A673 (cell line): ENCODE results near the gene NOM1.

Experiments
- EZH2 ChIP-seq: fragments of 200-600 bp; sonication (generic); IDR thresholded peaks from 2 replicates; pipeline ENCODE4 v1.6.1; 2017; ENCODE audit warnings: borderline replicate concordance, low read depth, mild to moderate bottlenecking, mixed read lengths, antibody characterized with exemption, low read length; ENCODE audit not compliant: poor library complexity, severe bottlenecking
- TF ChIP-seq, protein P1 (sequence below): fragments of 300-800, 200-600 bp; sonication (generic); conservative IDR thresholded peaks from 2 replicates; pipeline ENCODE4 v1.5.1; 2017; ENCODE audit warnings: low read depth, mild to moderate bottlenecking, antibody characterized with exemption, low read length, moderate library complexity, mixed read lengths

DNA sequence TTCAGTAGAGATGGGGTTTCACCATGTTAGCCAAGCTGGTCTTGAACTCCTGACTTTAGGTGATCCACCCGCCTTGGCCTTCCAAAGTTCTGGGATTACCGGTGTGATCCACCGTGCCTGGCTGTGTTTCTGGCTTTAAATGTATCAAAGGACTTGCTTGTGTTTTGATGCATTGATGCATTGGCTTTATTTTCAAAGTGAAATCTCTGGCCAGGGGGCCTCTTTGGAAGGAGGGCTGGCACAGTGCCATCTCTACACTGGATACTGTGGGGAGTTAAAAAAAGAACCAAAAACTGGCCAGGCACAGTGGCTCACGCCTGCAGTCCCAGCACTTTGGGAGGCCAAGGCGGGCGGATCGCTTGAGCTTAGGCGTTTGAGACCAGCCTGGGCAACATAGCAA is 44.9 kb downstream of the NOM1 start:
- TF ChIP-seq, protein P1, sequence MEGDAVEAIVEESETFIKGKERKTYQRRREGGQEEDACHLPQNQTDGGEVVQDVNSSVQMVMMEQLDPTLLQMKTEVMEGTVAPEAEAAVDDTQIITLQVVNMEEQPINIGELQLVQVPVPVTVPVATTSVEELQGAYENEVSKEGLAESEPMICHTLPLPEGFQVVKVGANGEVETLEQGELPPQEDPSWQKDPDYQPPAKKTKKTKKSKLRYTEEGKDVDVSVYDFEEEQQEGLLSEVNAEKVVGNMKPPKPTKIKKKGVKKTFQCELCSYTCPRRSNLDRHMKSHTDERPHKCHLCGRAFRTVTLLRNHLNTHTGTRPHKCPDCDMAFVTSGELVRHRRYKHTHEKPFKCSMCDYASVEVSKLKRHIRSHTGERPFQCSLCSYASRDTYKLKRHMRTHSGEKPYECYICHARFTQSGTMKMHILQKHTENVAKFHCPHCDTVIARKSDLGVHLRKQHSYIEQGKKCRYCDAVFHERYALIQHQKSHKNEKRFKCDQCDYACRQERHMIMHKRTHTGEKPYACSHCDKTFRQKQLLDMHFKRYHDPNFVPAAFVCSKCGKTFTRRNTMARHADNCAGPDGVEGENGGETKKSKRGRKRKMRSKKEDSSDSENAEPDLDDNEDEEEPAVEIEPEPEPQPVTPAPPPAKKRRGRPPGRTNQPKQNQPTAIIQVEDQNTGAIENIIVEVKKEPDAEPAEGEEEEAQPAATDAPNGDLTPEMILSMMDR, result no peak
- no peak for TF ChIP-seq EZH2
